Activated naive CD8-positive, alpha-beta T cell treated with anti-CD3 and anti-CD28 coated beads, Interleukin-2, amount 50 U/mL, for 24 hours (primary cell): Measurements from ENCODE around the gene SPATA13.
"Not testable (repeated sequence)": the region's sequence is repeated elsewhere in the genome, so short reads cannot be mapped to it uniquely, and the experiment has no call there.

ENCODE experiments used
- ATAC-seq: fragments of 150-1000 bp; cut with Tn5 transposase; one replicate; pipeline ENCODE4 v1.10.0; 2021
- DNase-seq: peaks from one replicate; pipeline ENCODE4 v3.0.0; 2021
- H3K27ac Mint-ChIP-seq: one replicate; pipeline ENCODE4 v1.8.0; 2021; ENCODE audit warnings: mild to moderate bottlenecking, mixed read lengths
- H3K27me3 Mint-ChIP-seq: one replicate; pipeline ENCODE4 v1.8.0; 2021; ENCODE audit warnings: mixed read lengths
- H3K36me3 Mint-ChIP-seq: one replicate; pipeline ENCODE4 v1.8.0; 2021; ENCODE audit warnings: low read depth, mixed read lengths
- H3K4me1 Mint-ChIP-seq: one replicate; pipeline ENCODE4 v1.8.0; 2021; ENCODE audit warnings: mixed read lengths
- H3K4me3 Mint-ChIP-seq: one replicate; pipeline ENCODE4 v1.8.0; 2021; ENCODE audit warnings: mild to moderate bottlenecking, moderate library complexity, mixed read lengths
- H3K9me3 Mint-ChIP-seq: one replicate; pipeline ENCODE4 v1.8.0; 2021; ENCODE audit warnings: mixed read lengths

SPATA13 gene

GRCh38 chr13:24307211-24308067 lies 146.9 kb downstream of the SPATA13 start:
- ATAC-seq, result no peak

DNA sequence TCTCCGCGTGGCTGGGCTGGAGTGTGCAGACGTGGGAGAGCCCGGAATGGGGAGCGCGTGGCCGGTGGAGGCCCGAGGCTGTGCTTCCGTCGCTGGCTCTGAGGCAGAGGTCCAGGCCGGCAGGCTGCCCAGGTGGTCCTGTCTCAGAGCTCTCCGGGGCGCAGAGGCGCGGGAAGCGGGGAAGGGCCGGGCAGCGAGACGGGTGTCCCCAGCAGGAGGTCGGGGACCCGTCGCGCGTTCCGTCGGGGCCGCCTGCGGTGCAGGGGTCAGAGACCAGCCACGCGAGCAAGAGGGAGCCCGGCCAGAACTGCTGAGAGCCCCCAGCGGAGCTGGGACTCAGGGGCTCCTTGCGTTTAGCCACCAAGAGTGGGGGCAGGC lies 147.5 kb downstream of the SPATA13 start:
- ATAC-seq, result peak; percentile 23
- H3K9me3 Mint-ChIP-seq, result no peaks in the 10 kb centered on the region

More at GRCh38 chr13:24307211-24308067, 146.9 kb downstream of the SPATA13 start:
- peaks cover 20% of the 10 kb centered on the region for H3K36me3 Mint-ChIP-seq
- H3K4me3 Mint-ChIP-seq, result no peak overlapping the region
- no peaks in the 10 kb centered on the region for H3K27me3 Mint-ChIP-seq
- no peak for DNase-seq
- H3K4me1 Mint-ChIP-seq, result no peaks in the 10 kb centered on the region
- H3K9me3 Mint-ChIP-seq, result no peaks in the 10 kb centered on the region
- no peak overlapping the region for H3K27ac Mint-ChIP-seq

DNA sequence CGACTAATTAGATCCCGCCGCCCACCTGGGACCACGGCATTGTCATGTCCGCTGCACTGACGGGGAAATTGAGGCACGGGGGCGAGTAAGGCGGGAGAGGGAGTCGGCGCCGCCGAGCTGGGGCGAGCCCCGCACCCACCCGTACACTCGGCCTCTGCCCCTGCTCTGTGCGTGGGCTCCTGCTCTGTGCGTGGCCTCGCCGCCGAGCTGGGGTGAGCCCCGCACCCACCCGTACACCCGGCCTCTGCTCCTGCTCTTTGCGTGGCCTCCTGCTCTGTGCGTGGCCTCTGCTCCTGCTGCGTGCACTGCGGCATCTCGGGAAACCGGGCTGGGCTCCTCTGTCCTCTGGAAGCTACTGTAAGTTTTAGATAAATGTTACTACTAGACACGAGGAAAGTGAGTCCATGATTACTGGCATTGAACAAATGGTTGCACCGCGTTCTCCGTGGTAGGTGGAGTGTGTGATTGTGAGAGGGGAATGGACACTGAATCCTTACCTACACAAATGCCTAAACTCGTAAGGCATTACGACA lies 148.0 kb downstream of the SPATA13 start:
- Mint-ChIP-seq H3K27ac (no peak overlapping the region), H3K27me3 (no peaks in the 10 kb centered on the region), H3K4me1 (no peaks in the 10 kb centered on the region), H3K9me3 (no peaks in the 10 kb centered on the region), H3K36me3 (peaks cover 13% of the 10 kb centered on the region), H3K4me3 (no peak overlapping the region)
- DNase-seq, result no peak
- peak; percentile 27 for ATAC-seq

More for the DNA sequence above, 147.5 kb downstream of the SPATA13 start:
- Mint-ChIP-seq H3K4me3 (no peak overlapping the region), H3K36me3 (peaks cover 18% of the 10 kb centered on the region), H3K4me1 (no peaks in the 10 kb centered on the region), H3K27ac (no peak overlapping the region), H3K27me3 (no peaks in the 10 kb centered on the region)
- DNase-seq, result no peak

- not testable (repeated sequence) for H3K9me3 Mint-ChIP-seq, ATAC-seq, H3K4me3 Mint-ChIP-seq, DNase-seq, H3K27me3 Mint-ChIP-seq, H3K4me1 Mint-ChIP-seq, H3K27ac Mint-ChIP-seq
- peaks cover 13% of the 10 kb centered on the region for H3K36me3 Mint-ChIP-seq
Observed at GRCh38 chr13:24309300-24309699, 148.8 kb downstream of the SPATA13 start, which contains the start of gene C1QTNF9. C1QTNF9 (plus strand) TSS chr13:24309580; CDS start chr13:24316004, 6,424 bp downstream.

DNA sequence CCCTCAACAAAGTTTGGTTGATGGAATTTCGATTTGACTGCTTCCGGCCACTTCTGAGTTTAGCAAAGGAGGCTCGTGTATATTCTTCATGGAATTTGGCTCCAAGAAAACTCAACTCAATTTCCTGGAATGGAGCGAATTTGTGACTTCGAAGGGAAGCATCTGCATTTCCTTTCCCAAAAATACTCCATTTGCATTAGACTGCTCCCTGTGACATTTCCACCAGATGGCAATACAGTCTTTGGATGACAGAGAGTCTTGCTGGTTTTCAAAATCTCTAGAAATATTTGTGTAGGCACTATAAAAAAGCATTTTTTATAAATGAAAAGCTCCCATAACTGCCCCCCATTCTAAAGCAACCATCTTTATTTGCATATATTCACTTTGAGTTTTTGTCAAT lies 152.9 kb downstream of the SPATA13 start:
- H3K9me3 Mint-ChIP-seq, result no peaks in the 10 kb centered on the region
- no peaks in the 10 kb centered on the region for H3K4me1 Mint-ChIP-seq
- H3K27ac Mint-ChIP-seq, result no peak overlapping the region
- H3K4me3 Mint-ChIP-seq, result no peak overlapping the region
- no peaks in the 10 kb centered on the region for H3K27me3 Mint-ChIP-seq
- no peaks in the 10 kb centered on the region for H3K36me3 Mint-ChIP-seq
- no peak for ATAC-seq
- DNase-seq, result no peak

- not testable (repeated sequence) for H3K4me1 Mint-ChIP-seq, H3K27me3 Mint-ChIP-seq, ATAC-seq, H3K27ac Mint-ChIP-seq, H3K36me3 Mint-ChIP-seq, DNase-seq, H3K9me3 Mint-ChIP-seq, H3K4me3 Mint-ChIP-seq
Observed at GRCh38 chr13:24317835-24318234, 157.3 kb downstream of the SPATA13 start.

GRCh38 chr13:24318878-24319277 lies 158.4 kb downstream of the SPATA13 start:
- not testable (repeated sequence) for H3K9me3 Mint-ChIP-seq, H3K4me3 Mint-ChIP-seq, H3K36me3 Mint-ChIP-seq, H3K27ac Mint-ChIP-seq, H3K4me1 Mint-ChIP-seq, ATAC-seq, H3K27me3 Mint-ChIP-seq, DNase-seq

DNA sequence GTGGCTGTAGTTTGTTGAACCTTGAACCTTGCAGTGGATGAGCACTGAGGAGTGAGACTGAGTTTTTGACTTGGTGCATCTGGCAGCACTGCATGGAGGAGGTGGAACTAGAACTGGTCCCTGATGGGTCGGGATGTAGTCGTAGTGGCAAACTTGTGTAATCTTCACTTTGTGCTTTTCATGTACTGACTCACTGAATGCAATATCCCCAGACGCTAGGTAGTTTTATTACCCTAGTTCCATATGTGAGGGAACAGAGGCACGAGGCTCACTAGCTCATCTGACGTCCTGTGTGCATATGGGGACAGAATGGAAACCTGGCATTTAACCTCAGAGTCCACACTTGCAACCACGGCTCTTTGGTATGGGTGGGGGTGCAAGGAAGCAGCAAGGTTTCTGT lies 159.1 kb downstream of the SPATA13 start:
- H3K27ac Mint-ChIP-seq, DNase-seq, H3K4me1 Mint-ChIP-seq: not testable (repeated sequence)

GRCh38 chr13:24321416-24321815 lies 160.9 kb downstream of the SPATA13 start:
- H3K9me3 Mint-ChIP-seq, DNase-seq, H3K36me3 Mint-ChIP-seq, H3K4me1 Mint-ChIP-seq, H3K4me3 Mint-ChIP-seq, H3K27ac Mint-ChIP-seq, ATAC-seq: not testable (repeated sequence)
- peaks cover 14% of the 10 kb centered on the region for H3K27me3 Mint-ChIP-seq

More for the DNA sequence above, 159.1 kb downstream of the SPATA13 start:
- not testable (repeated sequence) for H3K4me3 Mint-ChIP-seq, H3K27me3 Mint-ChIP-seq, H3K9me3 Mint-ChIP-seq, H3K36me3 Mint-ChIP-seq, ATAC-seq

DNA sequence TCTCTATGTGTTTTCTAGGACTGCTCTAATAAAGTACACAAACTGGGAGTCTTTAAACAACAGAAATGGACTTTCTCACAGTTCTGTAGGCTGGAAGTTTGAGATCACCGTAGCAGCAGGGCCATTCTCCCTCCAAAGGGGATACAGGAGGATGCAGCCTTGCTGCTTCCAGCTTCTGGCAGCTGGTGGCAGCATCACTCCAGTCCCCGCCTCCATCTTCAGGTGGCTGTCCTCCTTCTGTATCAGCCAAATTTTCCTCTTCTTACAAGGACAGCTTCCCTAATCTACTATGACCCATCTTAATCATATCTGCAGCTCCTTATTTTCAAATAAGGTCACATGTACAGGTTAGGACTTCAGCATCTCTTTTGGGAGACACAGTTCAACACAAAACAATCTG lies 161.9 kb downstream of the SPATA13 start:
- not testable (repeated sequence) for H3K4me3 Mint-ChIP-seq, ATAC-seq, H3K27ac Mint-ChIP-seq, DNase-seq, H3K4me1 Mint-ChIP-seq, H3K9me3 Mint-ChIP-seq, H3K36me3 Mint-ChIP-seq
- H3K27me3 Mint-ChIP-seq, result peaks cover 21% of the 10 kb centered on the region

GRCh38 chr13:24323036-24323738 lies 162.7 kb downstream of the SPATA13 start:
- ATAC-seq (no peak), DNase-seq (no peak)
- Mint-ChIP-seq H3K27ac (no peak overlapping the region), H3K9me3 (no peaks in the 10 kb centered on the region), H3K36me3 (no peaks in the 10 kb centered on the region), H3K27me3 (peaks cover 25% of the 10 kb centered on the region), H3K4me3 (no peak overlapping the region), H3K4me1 (no peaks in the 10 kb centered on the region)

DNA sequence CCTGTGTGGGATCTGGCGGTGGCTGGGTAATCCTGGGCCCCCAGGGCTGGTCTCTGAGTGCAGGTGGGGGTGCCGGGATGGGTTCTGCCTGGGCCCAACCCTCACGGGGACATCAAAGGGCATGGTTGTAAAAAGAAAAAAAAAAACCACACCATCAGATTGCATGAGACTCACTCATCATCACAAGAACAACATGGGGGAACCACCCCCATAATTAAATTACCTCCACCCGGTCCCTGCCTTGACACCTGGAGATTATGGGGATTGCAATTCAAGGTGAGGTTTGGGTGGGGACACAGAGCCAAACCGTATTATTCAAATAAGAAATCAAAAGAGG lies 163.2 kb downstream of the SPATA13 start:
- ATAC-seq, result no peak
- no peak overlapping the region for H3K27ac Mint-ChIP-seq

DNA sequence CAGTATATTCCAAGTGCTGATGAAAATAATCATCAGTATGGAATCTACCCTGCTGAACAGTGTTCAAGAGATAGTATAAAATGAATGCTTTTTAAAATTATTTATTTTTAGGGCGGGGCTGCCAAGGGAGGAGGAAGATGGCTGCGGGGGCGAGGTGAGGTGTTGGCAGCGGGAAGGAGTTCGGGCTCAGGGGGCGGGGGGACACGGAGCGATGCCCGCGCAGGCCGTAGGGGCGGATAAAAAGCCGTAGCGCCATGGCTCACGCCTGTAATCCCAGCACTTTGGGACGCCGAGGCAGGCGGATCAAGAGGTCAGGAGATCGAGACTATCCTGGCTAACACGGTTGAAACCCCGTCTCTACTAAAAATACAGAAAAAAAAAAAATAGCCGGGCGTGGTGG lies 167.1 kb downstream of the SPATA13 start:
- not testable (repeated sequence) for H3K4me1 Mint-ChIP-seq, H3K4me3 Mint-ChIP-seq

More for the DNA sequence above, 163.2 kb downstream of the SPATA13 start:
- no peak for DNase-seq
- no peak overlapping the region for H3K4me3 Mint-ChIP-seq
- no peaks in the 10 kb centered on the region for H3K4me1 Mint-ChIP-seq
- H3K36me3 Mint-ChIP-seq, result no peaks in the 10 kb centered on the region
- peaks cover 29% of the 10 kb centered on the region for H3K27me3 Mint-ChIP-seq
- no peaks in the 10 kb centered on the region for H3K9me3 Mint-ChIP-seq

GRCh38 chr13:24328145-24328544 lies 167.6 kb downstream of the SPATA13 start:
- no peak overlapping the region for H3K27ac Mint-ChIP-seq
- peaks cover 2% of the 10 kb centered on the region for H3K4me1 Mint-ChIP-seq
- no peaks in the 10 kb centered on the region for H3K9me3 Mint-ChIP-seq
- H3K36me3 Mint-ChIP-seq, result no peaks in the 10 kb centered on the region
- H3K4me3 Mint-ChIP-seq, result no peak overlapping the region
- H3K27me3 Mint-ChIP-seq, result peaks cover 37% of the 10 kb centered on the region
- DNase-seq (no peak), ATAC-seq (no peak)

More for the DNA sequence above, 167.1 kb downstream of the SPATA13 start:
- not testable (repeated sequence) for H3K27ac Mint-ChIP-seq, DNase-seq, H3K9me3 Mint-ChIP-seq, H3K36me3 Mint-ChIP-seq, ATAC-seq
- peaks cover 37% of the 10 kb centered on the region for H3K27me3 Mint-ChIP-seq

- DNase-seq (no peak), ATAC-seq (no peak)
- Mint-ChIP-seq H3K4me1 (no peaks in the 10 kb centered on the region), H3K27me3 (peaks cover 7% of the 10 kb centered on the region), H3K36me3 (no peaks in the 10 kb centered on the region), H3K27ac (no peak overlapping the region), H3K9me3 (no peaks in the 10 kb centered on the region), H3K4me3 (no peak overlapping the region)
Observed at GRCh38 chr13:24338721-24339120, 178.2 kb downstream of the SPATA13 start.
